Measurements from ENCODE around the gene HAPLN2.
"Not testable (repeated sequence)": the region's sequence is repeated elsewhere in the genome, so short reads cannot be mapped to it uniquely, and the experiment has no call there.

Gene HAPLN2

GRCh38 chr1:156591432-156592157, 27.6 kb upstream of the HAPLN2 start, which contains the start of gene NAXE:
NAXE (plus strand) TSS chr1:156591776; CDS start chr1:156591805, 29 bp downstream.
- DNase-seq (ENCODE audit: low read depth in 2 of 2) = peak; percentile 52 to 64

- no peak for DNase-seq (ENCODE audit: low read depth in 2 of 2)
Measured at GRCh38 chr1:156592158-156592909, 26.9 kb upstream of the HAPLN2 start.

- no peak for DNase-seq (ENCODE audit: low read depth in 2 of 2)
Measured at GRCh38 chr1:156592910-156593660, 26.1 kb upstream of the HAPLN2 start.

GRCh38 chr1:156593661-156593989, 25.6 kb upstream of the HAPLN2 start:
- no peak for DNase-seq (ENCODE audit: low read depth in 2 of 2)

GRCh38 chr1:156594190-156594589, 25.0 kb upstream of the HAPLN2 start:
- no peak for DNase-seq (ENCODE audit: low read depth in 2 of 2)

- no peak for DNase-seq (ENCODE audit: low read depth in 2 of 2)
Measured at GRCh38 chr1:156595016-156595415, 24.2 kb upstream of the HAPLN2 start.

GRCh38 chr1:156596426-156596825, 22.8 kb upstream of the HAPLN2 start:
- DNase-seq (ENCODE audit: low read depth in 2 of 2) = no peak

GRCh38 chr1:156598125-156598524, 21.1 kb upstream of the HAPLN2 start:
- no peak for DNase-seq (ENCODE audit: low read depth in 2 of 2)

- DNase-seq (ENCODE audit: low read depth in 2 of 2) = no peak
Measured at GRCh38 chr1:156598731-156599432, 20.3 kb upstream of the HAPLN2 start.

GRCh38 chr1:156599811-156600210, 19.4 kb upstream of the HAPLN2 start:
- no peak for DNase-seq (ENCODE audit: low read depth in 2 of 2)

GRCh38 chr1:156600733-156601121, 18.5 kb upstream of the HAPLN2 start:
- DNase-seq (ENCODE audit: low read depth in 2 of 2) = no peak

- DNase-seq (ENCODE audit: low read depth in 2 of 2) = peak; percentile 65 to 71
Measured at GRCh38 chr1:156601122-156601830, 17.9 kb upstream of the HAPLN2 start, which contains the start of gene GPATCH4. GPATCH4 (minus strand) TSS chr1:156601479.

- no peak for DNase-seq (ENCODE audit: low read depth in 2 of 2)
Measured at GRCh38 chr1:156601892-156602291, 17.3 kb upstream of the HAPLN2 start.

GRCh38 chr1:156602557-156602993, 16.6 kb upstream of the HAPLN2 start:
- no peak for DNase-seq (ENCODE audit: low read depth in 2 of 2)

- DNase-seq (ENCODE audit: low read depth in 2 of 2) = not testable (repeated sequence)
Measured at GRCh38 chr1:156607344-156607743, 11.9 kb upstream of the HAPLN2 start.

GRCh38 chr1:156608036-156608674, 11.1 kb upstream of the HAPLN2 start:
- no peak for DNase-seq (ENCODE audit: low read depth in 2 of 2)

- peak in 1 of 2 donors; percentile 34 for DNase-seq (ENCODE audit: low read depth in 2 of 2)
Measured at GRCh38 chr1:156608981-156609380, 10.2 kb upstream of the HAPLN2 start.

- DNase-seq (ENCODE audit: low read depth in 2 of 2) = not testable (repeated sequence)
Measured at GRCh38 chr1:156610072-156610471, 9.1 kb upstream of the HAPLN2 start.

GRCh38 chr1:156612666-156613065, 6.5 kb upstream of the HAPLN2 start:
- no peak for DNase-seq (ENCODE audit: low read depth in 2 of 2)

GRCh38 chr1:156615946-156616345, 3.3 kb upstream of the HAPLN2 start:
- no peak for DNase-seq (ENCODE audit: low read depth in 2 of 2)

GRCh38 chr1:156616463-156616862, 2.8 kb upstream of the HAPLN2 start:
- no peak for DNase-seq (ENCODE audit: low read depth in 2 of 2)

Data from stimulated activated CD8-positive, alpha-beta memory T cell treated with anti-CD3 and anti-CD28 coated beads, Interleukin-2, amount 100 ng/mL, for 48 hours (primary cell).